HFF-Myc (cell line): ENCODE results near the gene INTS6.

Experiments
- DNase-seq: peaks from one replicate; pipeline ENCODE4 v3.0.0-alpha.2; 2011; ENCODE audit warnings: low read depth; ENCODE audit errors: extremely low read depth
- H3K4me3 ChIP-seq: replicated peaks from 2 replicates; pipeline ENCODE4 v1.5.1; 2011; ENCODE audit warnings: low read depth, mild to moderate bottlenecking, control low read depth, low read length
- TF ChIP-seq, protein P1 (sequence below): IDR thresholded peaks from 2 replicates; pipeline ENCODE4 v1.5.1; 2012; ENCODE audit warnings: mild to moderate bottlenecking, low read depth, low read length, control low read depth; ENCODE audit errors: missing control alignments

INTS6 gene

DNA sequence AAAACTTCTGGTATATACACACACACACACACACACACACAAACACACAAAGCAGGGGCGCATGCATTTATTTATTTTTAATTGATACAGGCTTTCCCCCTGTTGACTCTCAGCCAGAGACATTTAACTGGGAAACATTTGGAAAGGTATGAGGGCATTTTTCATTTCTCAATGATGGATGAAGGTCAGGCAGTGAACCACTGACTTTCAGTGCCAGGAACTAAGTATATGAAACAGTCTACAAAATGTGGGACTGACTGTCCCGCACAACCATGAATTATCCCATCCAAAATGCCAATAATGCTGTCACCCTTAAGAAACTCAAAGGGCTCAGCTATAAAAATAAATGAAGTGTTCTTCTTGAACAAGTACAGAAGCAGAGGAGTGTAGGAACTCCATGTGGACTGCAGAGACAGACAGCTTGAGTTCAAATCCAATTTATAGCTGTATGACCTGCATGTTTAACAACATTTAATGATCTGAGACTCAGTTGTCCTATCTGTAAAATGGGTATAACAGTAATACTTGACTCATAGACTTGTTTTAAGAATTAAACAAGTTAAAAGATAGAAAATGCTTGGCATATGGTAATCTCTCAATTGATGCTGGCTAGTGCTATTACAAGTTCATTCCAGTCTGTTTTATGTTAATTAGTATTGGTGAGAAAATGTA lies 25.0 kb upstream of the INTS6 start:
- H3K4me3 ChIP-seq = no peak overlapping the region
- no peak for DNase-seq
- TF ChIP-seq, protein P1, sequence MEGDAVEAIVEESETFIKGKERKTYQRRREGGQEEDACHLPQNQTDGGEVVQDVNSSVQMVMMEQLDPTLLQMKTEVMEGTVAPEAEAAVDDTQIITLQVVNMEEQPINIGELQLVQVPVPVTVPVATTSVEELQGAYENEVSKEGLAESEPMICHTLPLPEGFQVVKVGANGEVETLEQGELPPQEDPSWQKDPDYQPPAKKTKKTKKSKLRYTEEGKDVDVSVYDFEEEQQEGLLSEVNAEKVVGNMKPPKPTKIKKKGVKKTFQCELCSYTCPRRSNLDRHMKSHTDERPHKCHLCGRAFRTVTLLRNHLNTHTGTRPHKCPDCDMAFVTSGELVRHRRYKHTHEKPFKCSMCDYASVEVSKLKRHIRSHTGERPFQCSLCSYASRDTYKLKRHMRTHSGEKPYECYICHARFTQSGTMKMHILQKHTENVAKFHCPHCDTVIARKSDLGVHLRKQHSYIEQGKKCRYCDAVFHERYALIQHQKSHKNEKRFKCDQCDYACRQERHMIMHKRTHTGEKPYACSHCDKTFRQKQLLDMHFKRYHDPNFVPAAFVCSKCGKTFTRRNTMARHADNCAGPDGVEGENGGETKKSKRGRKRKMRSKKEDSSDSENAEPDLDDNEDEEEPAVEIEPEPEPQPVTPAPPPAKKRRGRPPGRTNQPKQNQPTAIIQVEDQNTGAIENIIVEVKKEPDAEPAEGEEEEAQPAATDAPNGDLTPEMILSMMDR = no peak

DNA sequence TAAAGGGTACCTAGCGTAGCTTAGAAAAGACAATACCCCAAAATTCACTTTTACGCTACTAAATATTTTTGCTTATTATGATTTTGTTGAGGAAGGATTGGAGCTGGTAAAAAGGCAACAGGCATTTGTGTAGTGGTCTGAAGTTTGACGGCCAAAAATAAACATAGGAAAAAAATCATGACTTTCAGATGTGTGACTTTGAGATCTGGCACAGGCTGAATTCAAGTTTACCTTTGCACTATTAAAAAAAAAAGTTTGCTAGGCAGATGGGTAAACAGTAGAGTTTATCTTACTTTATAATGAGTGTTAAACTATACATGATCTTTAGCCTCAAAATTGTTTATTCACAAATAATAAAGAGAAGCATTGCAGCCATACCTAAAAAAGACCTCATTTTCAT lies 24.3 kb upstream of the INTS6 start:
- TF ChIP-seq, protein P1 = no peak
- no peak overlapping the region for H3K4me3 ChIP-seq
- no peak for DNase-seq

DNA sequence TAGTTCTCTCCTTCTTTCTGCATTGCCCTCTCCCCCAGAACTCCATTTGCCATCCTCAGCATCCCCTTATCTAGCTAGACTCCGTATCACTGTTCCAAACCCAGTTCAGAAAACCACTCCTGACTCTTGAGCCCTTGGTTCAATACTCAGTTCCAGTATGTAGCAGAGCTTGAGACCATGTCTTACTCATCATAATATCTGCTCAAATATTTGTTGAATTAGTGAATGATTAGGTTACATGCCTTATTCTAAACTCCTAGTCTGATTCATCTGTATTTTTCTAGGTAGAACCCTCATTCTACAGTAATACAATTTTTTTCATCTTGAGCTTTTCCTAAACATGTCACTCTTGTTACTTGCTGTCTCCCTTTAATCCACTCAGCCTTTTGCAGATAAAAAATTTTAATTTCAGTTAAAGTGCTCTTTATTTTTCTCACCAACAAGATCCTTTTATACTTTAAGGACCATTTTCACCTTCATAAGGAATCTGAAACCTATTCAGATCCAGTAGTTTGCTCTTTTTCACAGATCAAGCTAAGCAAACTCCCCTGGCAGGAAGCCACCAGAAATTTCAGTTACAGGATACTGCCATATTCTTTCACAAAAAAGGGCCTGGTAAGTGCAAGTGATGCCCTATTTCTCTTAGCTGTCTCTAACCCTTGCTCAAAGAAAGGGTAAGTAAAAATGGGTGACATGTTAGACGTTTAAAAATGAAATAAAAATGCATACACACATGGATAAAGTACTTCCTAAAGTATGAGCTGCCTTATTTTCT lies 23.1 kb upstream of the INTS6 start:
- no peak overlapping the region for H3K4me3 ChIP-seq
- DNase-seq = no peak
- TF ChIP-seq, protein P1 = no peak

DNA sequence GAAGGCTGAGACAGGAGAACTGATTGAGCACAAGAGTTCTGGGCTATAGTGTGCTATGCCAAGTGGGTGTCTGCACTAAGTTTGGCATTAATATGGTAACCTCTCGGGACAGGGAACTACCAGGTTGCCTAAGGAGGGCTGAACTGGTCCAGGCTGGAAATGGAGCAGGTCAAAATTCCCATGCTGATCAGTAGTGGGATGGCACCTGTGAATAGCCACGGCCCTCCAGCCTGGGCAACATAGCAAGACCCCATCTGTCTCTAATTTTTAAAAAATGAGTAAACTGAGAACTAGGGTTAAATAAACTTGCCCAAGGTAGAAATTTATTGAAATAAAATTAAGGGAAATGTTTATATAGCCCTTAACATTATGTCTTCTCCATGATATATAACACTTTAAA lies 17.0 kb upstream of the INTS6 start:
- no peak overlapping the region for H3K4me3 ChIP-seq
- TF ChIP-seq, protein P1 = no peak
- no peak for DNase-seq

DNA sequence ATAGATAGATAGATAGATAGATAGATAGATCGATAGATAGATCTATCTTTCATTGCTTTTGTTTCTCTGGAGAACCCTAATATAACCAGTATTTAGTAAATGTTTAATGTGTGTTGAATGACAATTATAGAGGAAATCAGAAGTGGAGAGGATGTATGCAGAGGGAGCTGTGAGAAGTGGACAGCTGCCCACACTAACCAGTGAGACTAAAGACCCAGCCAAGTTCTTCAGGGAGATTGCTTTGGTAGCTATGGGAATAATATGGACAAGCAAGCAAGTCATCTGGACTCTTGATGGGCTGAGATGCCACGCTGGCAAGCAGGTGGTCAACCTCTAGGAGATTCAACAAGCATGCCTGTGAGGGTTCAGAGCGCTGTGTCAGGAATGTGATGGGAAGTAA lies 14.9 kb upstream of the INTS6 start:
- TF ChIP-seq, protein P1 = no peak
- H3K4me3 ChIP-seq = no peak overlapping the region
- DNase-seq = no peak

DNA sequence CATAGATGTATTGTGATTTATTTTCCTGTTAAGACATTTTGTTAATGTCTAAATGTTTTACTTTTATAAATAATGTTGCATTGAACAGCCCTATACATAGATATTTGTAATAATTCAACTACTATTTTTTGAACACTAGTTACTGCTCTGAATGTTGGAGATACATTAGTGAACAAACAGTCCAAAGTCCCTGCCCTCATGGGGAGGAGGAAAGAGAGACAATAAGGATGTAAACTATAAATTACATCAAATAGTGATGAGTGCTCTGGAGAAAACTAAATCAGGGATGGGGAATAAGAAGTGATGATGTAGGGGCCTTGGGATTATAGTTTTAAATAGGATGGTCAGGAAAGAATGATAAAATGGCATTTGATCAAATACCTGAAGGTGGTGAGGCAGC lies 12.3 kb upstream of the INTS6 start:
- H3K4me3 ChIP-seq = no peak overlapping the region
- TF ChIP-seq, protein P1 = no peak
- DNase-seq = no peak
